Panc1 (cell line): ENCODE data around the gene JPH3. TPM values are rescaled to one million over a fixed set of nuclear protein-coding genes. Genes with fewer than 3 reads are reported as not detected.
A peak's percentile ranks its signal among the peaks of the same experiment; 100 is the strongest.

Experiments used
- ATAC-seq: fragments of 200-7000 bp; cut with Tn5 transposase; 2 replicates; pipeline ENCODE4 v1.9.1; 2020; ENCODE audit warnings: mild to moderate bottlenecking, moderate library complexity
- BruUV-seq: library from RNA; stranded (reverse); fragments of 400-500 nt; replicated peaks from 2 replicates; lab custom pipeline; 2021; lab: Mats Ljungman, UMichigan
- CTCF ChIA-PET: fragments of 300-600 bp; sonication (Branson Sonifier 250); formaldehyde crosslinking; loops from one replicate; lab custom pipeline; 2022; ENCODE audit warnings: antibody characterized with exemption; lab: Charles Lee
- POLR2A ChIA-PET: fragments of 300-600 bp; sonication (Branson Sonifier 250); formaldehyde crosslinking; loops from one replicate; lab custom pipeline; 2022; ENCODE audit warnings: antibody characterized with exemption; lab: Charles Lee
- DNase-seq: peaks from one replicate; pipeline ENCODE4 v3.0.0-alpha.2; 2010; ENCODE audit warnings: low read depth, low spot score
- H3K27ac ChIP-seq: 2 replicates; pipeline ENCODE4 v1.5.1; 2011; ENCODE audit warnings: mild to moderate bottlenecking, low read length, inconsistent platforms
- H3K27me3 ChIP-seq: fragments of 200-500 bp; sonication (Bioruptor generic); 2 replicates; pipeline ENCODE4 v1.6.0; 2014; ENCODE audit warnings: low read length, inconsistent platforms; ENCODE audit not compliant: control insufficient read depth, insufficient read depth
- H3K36me3 ChIP-seq: fragments of 200-500 bp; sonication (Bioruptor generic); 2 replicates; pipeline ENCODE4 v1.5.1; 2014; ENCODE audit warnings: inconsistent platforms, mild to moderate bottlenecking, low read length, moderate library complexity; ENCODE audit not compliant: control insufficient read depth, insufficient read depth
- H3K4me1 ChIP-seq: 2 replicates; pipeline ENCODE4 v1.5.1; 2011; ENCODE audit warnings: inconsistent platforms, mild to moderate bottlenecking, low read length, moderate library complexity; ENCODE audit not compliant: control insufficient read depth, insufficient read depth
- H3K4me3 ChIP-seq, 2 experiments: 2 replicates each; pipeline ENCODE4 v1.5.1; 2011 to 2012; ENCODE audit warnings: low read depth in 2 of 2, low read length in 2 of 2, mild to moderate bottlenecking in 2 of 2, inconsistent platforms in 1 of 2, moderate library complexity in 1 of 2
- H3K9me3 ChIP-seq: fragments of 200-500 bp; sonication (Bioruptor generic); 2 replicates; pipeline ENCODE4 v1.5.1; 2014; ENCODE audit warnings: low read depth, mild to moderate bottlenecking, inconsistent platforms, low read length, moderate library complexity; ENCODE audit not compliant: control insufficient read depth, insufficient read depth
- POLR2AphosphoS5 ChIP-seq: IDR thresholded peaks from 2 replicates; pipeline ENCODE4 v1.6.1; 2012; ENCODE audit warnings: mild to moderate bottlenecking, low read depth, low read length, moderate library complexity
- SIN3A ChIP-seq: IDR thresholded peaks from 2 replicates; pipeline ENCODE4 v1.6.1; 2012; ENCODE audit warnings: low read depth, mild to moderate bottlenecking, low read length, moderate library complexity, borderline replicate concordance; ENCODE audit not compliant: insufficient read depth
- TCF7L2 ChIP-seq: IDR thresholded peaks from 2 replicates; pipeline ENCODE4 v1.6.1; 2011; ENCODE audit warnings: mild to moderate bottlenecking, low read depth, low read length, inconsistent platforms
- in situ Hi-C: cut with HindIII; loops from 2 replicates; pipeline ENCODE4 v1.10.0; 2016; ENCODE audit warnings: low sequenced_read_pairs, low pct_unique_long_range_greater_than_20kb
- intact Hi-C: fragments of 100-400 bp; cut with micrococcal nuclease; formaldehyde crosslinking; loops from one replicate; pipeline ENCODE4 v1.10.0; 2022; ENCODE audit not compliant: unreplicated experiment
- total RNA-seq: library from RNA; stranded (reverse); gene quantifications from one replicate; pipeline ENCODE4 v1.2.1, GENCODE V29; 2021; ENCODE audit not compliant: unreplicated experiment
- TF ChIP-seq, protein P1 (sequence below), 2 experiments: IDR thresholded peaks; 2 replicates each; pipeline ENCODE4 v1.6.1; 2011 to 2012; ENCODE audit warnings: low read depth in 2 of 2, control low read depth in 1 of 2, low read length in 1 of 2, mild to moderate bottlenecking in 1 of 2, moderate library complexity in 1 of 2; ENCODE audit not compliant: insufficient read depth in 1 of 2
- TF ChIP-seq, protein P2 (sequence below): fragments of 450-650 bp; IDR thresholded peaks from 2 replicates; pipeline ENCODE4 v1.5.1; 2017; ENCODE audit warnings: mild to moderate bottlenecking

JPH3 gene
- total RNA-seq, 1 experiment from 2014 or later, result 1.2 TPM

DNA sequence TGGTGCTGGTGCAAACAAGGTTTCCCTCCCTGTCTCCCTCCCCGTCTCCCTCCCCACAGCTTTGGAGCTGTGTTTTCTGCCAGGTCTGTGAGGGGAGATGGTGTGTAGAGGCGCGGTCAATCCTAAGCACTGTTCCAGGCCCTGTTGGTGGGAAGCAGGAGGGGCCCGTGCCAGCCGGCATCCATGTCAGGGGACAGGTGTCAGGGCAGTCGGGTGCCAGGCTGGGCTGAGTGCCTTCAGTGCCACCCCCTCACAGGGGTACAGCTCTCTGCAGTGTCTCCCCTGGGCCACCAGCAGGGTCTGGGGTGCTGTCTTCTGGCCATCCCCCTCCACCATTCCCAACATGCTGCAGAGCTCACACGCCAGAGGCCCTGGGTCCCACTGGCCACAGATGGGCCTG lies 89.9 kb downstream of the JPH3 start:
- H3K9me3 ChIP-seq, result no peaks in the 10 kb centered on the region
- DNase-seq (no peak), ATAC-seq (peak; percentile 33)
- H3K27ac ChIP-seq, result no peak overlapping the region
- TF ChIP-seq SIN3A, result no peak
- no peak; the same call in 1 of the 2 replicates for TF ChIP-seq POLR2AphosphoS5
- TF ChIP-seq TCF7L2, result no peak
- TF ChIP-seq, protein P1, sequence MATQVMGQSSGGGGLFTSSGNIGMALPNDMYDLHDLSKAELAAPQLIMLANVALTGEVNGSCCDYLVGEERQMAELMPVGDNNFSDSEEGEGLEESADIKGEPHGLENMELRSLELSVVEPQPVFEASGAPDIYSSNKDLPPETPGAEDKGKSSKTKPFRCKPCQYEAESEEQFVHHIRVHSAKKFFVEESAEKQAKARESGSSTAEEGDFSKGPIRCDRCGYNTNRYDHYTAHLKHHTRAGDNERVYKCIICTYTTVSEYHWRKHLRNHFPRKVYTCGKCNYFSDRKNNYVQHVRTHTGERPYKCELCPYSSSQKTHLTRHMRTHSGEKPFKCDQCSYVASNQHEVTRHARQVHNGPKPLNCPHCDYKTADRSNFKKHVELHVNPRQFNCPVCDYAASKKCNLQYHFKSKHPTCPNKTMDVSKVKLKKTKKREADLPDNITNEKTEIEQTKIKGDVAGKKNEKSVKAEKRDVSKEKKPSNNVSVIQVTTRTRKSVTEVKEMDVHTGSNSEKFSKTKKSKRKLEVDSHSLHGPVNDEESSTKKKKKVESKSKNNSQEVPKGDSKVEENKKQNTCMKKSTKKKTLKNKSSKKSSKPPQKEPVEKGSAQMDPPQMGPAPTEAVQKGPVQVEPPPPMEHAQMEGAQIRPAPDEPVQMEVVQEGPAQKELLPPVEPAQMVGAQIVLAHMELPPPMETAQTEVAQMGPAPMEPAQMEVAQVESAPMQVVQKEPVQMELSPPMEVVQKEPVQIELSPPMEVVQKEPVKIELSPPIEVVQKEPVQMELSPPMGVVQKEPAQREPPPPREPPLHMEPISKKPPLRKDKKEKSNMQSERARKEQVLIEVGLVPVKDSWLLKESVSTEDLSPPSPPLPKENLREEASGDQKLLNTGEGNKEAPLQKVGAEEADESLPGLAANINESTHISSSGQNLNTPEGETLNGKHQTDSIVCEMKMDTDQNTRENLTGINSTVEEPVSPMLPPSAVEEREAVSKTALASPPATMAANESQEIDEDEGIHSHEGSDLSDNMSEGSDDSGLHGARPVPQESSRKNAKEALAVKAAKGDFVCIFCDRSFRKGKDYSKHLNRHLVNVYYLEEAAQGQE (IDR thresholded peaks at IDR 0.05; ENCODE audit: insufficient read depth in 1 of 2, low read depth in 2 of 2, low read length in 1 of 2), result no peak
- TF ChIP-seq, protein P2, sequence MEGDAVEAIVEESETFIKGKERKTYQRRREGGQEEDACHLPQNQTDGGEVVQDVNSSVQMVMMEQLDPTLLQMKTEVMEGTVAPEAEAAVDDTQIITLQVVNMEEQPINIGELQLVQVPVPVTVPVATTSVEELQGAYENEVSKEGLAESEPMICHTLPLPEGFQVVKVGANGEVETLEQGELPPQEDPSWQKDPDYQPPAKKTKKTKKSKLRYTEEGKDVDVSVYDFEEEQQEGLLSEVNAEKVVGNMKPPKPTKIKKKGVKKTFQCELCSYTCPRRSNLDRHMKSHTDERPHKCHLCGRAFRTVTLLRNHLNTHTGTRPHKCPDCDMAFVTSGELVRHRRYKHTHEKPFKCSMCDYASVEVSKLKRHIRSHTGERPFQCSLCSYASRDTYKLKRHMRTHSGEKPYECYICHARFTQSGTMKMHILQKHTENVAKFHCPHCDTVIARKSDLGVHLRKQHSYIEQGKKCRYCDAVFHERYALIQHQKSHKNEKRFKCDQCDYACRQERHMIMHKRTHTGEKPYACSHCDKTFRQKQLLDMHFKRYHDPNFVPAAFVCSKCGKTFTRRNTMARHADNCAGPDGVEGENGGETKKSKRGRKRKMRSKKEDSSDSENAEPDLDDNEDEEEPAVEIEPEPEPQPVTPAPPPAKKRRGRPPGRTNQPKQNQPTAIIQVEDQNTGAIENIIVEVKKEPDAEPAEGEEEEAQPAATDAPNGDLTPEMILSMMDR, result no peak
- BruUV-seq, result no TSS peak
- no peaks in the 10 kb centered on the region for H3K36me3 ChIP-seq
- in situ Hi-C loops (no loop called here), intact Hi-C loops (no loop called here)
- H3K4me1 ChIP-seq, result no peaks in the 10 kb centered on the region
- POLR2A ChIA-PET, result no interaction called here
- H3K4me3 ChIP-seq, result no peak overlapping the region
- H3K27me3 ChIP-seq, result no peaks in the 10 kb centered on the region
- CTCF ChIA-PET, result interaction anchor here (1.3 kb wide), 1 partner anchor 11 kb away, joined by 3 read pairs; no protein-coding TSS in a partner anchor

DNA sequence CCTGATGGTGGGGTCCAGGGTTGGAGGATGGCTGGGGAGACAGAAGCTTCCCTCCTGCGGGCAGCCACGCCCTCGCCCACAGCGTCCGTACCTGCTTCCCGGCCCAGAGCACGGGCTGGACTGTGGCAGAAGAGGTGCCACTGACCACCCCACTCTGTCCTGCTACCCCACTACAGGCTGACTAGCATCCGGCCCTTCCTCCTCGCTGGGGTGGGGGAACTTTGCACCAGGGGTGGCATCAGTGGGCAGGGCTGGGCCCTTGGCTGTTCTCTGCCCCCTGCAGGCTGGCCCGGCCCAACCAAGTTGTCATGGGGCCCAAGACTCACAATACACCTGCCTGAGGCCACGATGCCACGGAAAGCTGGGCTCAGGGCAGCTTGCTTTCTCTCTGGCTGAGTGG lies 90.4 kb downstream of the JPH3 start:
- Histone ChIP-seq H3K4me3 (no peak overlapping the region), H3K27ac (no peak overlapping the region), H3K27me3 (no peaks in the 10 kb centered on the region), H3K36me3 (no peaks in the 10 kb centered on the region), H3K9me3 (no peaks in the 10 kb centered on the region), H3K4me1 (no peaks in the 10 kb centered on the region)
- in situ Hi-C loops, result no loop called here
- ATAC-seq, result peak; percentile 19
- intact Hi-C loops, result no loop called here
- ChIA-PET POLR2A (no interaction called here), CTCF (interaction anchor here (1.3 kb wide), 1 partner anchor 10 kb away, joined by 3 read pairs; no protein-coding TSS in a partner anchor)
- TF ChIP-seq, protein P1 (IDR thresholded peaks at IDR 0.05; ENCODE audit: insufficient read depth in 1 of 2, low read depth in 2 of 2, low read length in 1 of 2), result no peak
- TF ChIP-seq, protein P2, result no peak
- no peak for TF ChIP-seq SIN3A
- no peak for TF ChIP-seq TCF7L2
- no peak; the same call in 1 of the 2 replicates for TF ChIP-seq POLR2AphosphoS5
- DNase-seq, result no peak
- no TSS peak for BruUV-seq
